K562 (cell line): ENCODE measurements around the gene DAZAP1.

ENCODE experiments used
- SMAD3 ChIP-seq: fragments of 450-650 bp; formaldehyde crosslinking; conservative IDR thresholded peaks from 2 replicates; pipeline ENCODE4 v1.4.0; 2020; ENCODE audit warnings: mild to moderate bottlenecking
- TBL1XR1 ChIP-seq, 2 experiments: IDR thresholded peaks; 2 replicates each; pipeline ENCODE4 v1.6.1; 2012; ENCODE audit warnings: improper control_type of control experiment in 2 of 2, low read length in 2 of 2, mild to moderate bottlenecking in 1 of 2
- ZNF23 ChIP-seq: fragments of 250-450 bp; sonication (Bioruptor Pico); IDR thresholded peaks from 2 replicates; pipeline ENCODE4 v1.4.0; 2020; ENCODE audit warnings: mild to moderate bottlenecking
- TF ChIP-seq, protein P1 (sequence below), 3 experiments: IDR thresholded peaks in 2 of 3; conservative IDR thresholded peaks in 1 of 3; 2 replicates each; pipeline ENCODE4 v1.5.1; 2011 to 2012; ENCODE audit warnings: low read length in 3 of 3, mild to moderate bottlenecking in 3 of 3, control low read depth in 2 of 3, improper control_type of control experiment in 1 of 3, inconsistent platforms in 1 of 3, low read depth in 1 of 3, mixed read lengths in 1 of 3, moderate library complexity in 1 of 3; ENCODE audit not compliant: insufficient read depth in 2 of 3
- TF ChIP-seq, protein P2 (sequence below): fragments of 450-650 bp; conservative IDR thresholded peaks from 2 replicates; pipeline ENCODE4 v1.6.1; 2016; ENCODE audit warnings: missing genetic modification characterization, low read depth, mild to moderate bottlenecking, control low read depth, missing compliant biosample characterization
- TF ChIP-seq, protein P3 (sequence below): fragments of 450-650 bp; IDR thresholded peaks from 2 replicates; pipeline ENCODE4 v1.6.1; 2016
- TF ChIP-seq, protein P4 (sequence below): fragments of 450-650 bp; formaldehyde crosslinking; IDR thresholded peaks from 2 replicates; pipeline ENCODE4 v1.4.0; 2020; ENCODE audit warnings: mild to moderate bottlenecking

DNA sequence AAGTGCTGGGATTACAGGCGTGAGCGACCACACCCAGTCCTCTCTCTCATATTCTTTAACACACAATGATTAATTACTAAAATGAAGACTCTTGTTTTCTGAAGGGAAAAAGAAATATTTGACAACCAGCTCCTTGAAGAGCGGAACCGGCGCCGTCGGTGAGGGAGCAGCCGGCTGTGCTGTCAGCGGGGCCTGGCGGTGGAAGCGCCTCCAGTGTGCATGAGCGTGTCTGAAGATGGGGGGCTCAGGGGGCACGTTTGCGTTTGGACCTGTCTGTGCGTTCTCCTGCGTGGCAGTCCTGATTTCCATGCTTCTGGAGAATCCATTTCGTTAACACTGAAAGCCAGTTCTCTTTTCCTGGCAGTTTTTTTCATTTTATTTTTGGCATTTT, 31.0 kb upstream of the DAZAP1 start:
- TF ChIP-seq, protein P1, sequence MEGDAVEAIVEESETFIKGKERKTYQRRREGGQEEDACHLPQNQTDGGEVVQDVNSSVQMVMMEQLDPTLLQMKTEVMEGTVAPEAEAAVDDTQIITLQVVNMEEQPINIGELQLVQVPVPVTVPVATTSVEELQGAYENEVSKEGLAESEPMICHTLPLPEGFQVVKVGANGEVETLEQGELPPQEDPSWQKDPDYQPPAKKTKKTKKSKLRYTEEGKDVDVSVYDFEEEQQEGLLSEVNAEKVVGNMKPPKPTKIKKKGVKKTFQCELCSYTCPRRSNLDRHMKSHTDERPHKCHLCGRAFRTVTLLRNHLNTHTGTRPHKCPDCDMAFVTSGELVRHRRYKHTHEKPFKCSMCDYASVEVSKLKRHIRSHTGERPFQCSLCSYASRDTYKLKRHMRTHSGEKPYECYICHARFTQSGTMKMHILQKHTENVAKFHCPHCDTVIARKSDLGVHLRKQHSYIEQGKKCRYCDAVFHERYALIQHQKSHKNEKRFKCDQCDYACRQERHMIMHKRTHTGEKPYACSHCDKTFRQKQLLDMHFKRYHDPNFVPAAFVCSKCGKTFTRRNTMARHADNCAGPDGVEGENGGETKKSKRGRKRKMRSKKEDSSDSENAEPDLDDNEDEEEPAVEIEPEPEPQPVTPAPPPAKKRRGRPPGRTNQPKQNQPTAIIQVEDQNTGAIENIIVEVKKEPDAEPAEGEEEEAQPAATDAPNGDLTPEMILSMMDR (IDR thresholded peaks at IDR 0.05 in 2 of 3, conservative IDR thresholded peaks at IDR 0.05 in 1 of 3; ENCODE audit: insufficient read depth in 2 of 3, low read depth in 1 of 3, low read length in 3 of 3), result no peak
- TF ChIP-seq TBL1XR1 (IDR thresholded peaks at IDR 0.05; ENCODE audit: low read length in 2 of 2), result no peak
- TF ChIP-seq, protein P2, sequence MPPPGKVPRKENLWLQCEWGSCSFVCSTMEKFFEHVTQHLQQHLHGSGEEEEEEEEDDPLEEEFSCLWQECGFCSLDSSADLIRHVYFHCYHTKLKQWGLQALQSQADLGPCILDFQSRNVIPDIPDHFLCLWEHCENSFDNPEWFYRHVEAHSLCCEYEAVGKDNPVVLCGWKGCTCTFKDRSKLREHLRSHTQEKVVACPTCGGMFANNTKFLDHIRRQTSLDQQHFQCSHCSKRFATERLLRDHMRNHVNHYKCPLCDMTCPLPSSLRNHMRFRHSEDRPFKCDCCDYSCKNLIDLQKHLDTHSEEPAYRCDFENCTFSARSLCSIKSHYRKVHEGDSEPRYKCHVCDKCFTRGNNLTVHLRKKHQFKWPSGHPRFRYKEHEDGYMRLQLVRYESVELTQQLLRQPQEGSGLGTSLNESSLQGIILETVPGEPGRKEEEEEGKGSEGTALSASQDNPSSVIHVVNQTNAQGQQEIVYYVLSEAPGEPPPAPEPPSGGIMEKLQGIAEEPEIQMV (tag), result no peak
- TF ChIP-seq SMAD3 (CRISPR knock-in tag), result no peak
- TF ChIP-seq ZNF23 (CRISPR knock-in tag), result no peak
- TF ChIP-seq, protein P3, sequence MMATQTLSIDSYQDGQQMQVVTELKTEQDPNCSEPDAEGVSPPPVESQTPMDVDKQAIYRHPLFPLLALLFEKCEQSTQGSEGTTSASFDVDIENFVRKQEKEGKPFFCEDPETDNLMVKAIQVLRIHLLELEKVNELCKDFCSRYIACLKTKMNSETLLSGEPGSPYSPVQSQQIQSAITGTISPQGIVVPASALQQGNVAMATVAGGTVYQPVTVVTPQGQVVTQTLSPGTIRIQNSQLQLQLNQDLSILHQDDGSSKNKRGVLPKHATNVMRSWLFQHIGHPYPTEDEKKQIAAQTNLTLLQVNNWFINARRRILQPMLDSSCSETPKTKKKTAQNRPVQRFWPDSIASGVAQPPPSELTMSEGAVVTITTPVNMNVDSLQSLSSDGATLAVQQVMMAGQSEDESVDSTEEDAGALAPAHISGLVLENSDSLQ, result no peak
- TF ChIP-seq, protein P4, sequence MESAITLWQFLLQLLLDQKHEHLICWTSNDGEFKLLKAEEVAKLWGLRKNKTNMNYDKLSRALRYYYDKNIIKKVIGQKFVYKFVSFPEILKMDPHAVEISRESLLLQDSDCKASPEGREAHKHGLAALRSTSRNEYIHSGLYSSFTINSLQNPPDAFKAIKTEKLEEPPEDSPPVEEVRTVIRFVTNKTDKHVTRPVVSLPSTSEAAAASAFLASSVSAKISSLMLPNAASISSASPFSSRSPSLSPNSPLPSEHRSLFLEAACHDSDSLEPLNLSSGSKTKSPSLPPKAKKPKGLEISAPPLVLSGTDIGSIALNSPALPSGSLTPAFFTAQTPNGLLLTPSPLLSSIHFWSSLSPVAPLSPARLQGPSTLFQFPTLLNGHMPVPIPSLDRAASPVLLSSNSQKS (CRISPR knock-in tag), result no peak
